GM12878 (cell line): ENCODE data around the gene HENMT1. TPM values are rescaled to one million over a fixed set of nuclear protein-coding genes. Genes with fewer than 3 reads are reported as not detected.

ENCODE experiments used
- ATAC-seq: fragments of 200-7000 bp; cut with Tn5 transposase; 3 replicates; pipeline ENCODE4 v1.9.1; 2020; ENCODE audit warnings: mild to moderate bottlenecking, moderate library complexity
- BruUV-seq: library from RNA; stranded (reverse); fragments of 400-500 nt; replicated peaks from 2 replicates; lab custom pipeline; 2021; lab: Mats Ljungman, UMichigan
- CTCF ChIA-PET: fragments of 300-600 bp; sonication (Branson Sonifier 250); formaldehyde crosslinking; extraction: SDS; loops from one replicate; lab custom pipeline; 2021; ENCODE audit warnings: inconsistent platforms; lab: Yijun Ruan, JAX
- POLR2A ChIA-PET: fragments of 350-600 bp; formaldehyde crosslinking; extraction: SDS; loops from one replicate; lab custom pipeline; 2021; ENCODE audit warnings: inconsistent platforms; lab: Charles Lee
- RAD21 ChIA-PET: fragments of 300-600 bp; sonication (Branson Sonifier 250); formaldehyde crosslinking; loops from one replicate; lab custom pipeline; 2023; ENCODE audit warnings: antibody characterized with exemption; ENCODE audit not compliant: unreplicated experiment; lab: Charles Lee
- SMC1A ChIA-PET: fragments of 300-600 bp; sonication (Branson Sonifier 250); formaldehyde crosslinking; loops from one replicate; lab custom pipeline; 2023; ENCODE audit not compliant: unreplicated experiment, uncharacterized antibody; lab: Charles Lee
- DNase-seq: peaks from one replicate; pipeline ENCODE4 v3.0.0-alpha.2; 2011; ENCODE audit warnings: low read depth, low spot score
- FAIRE-seq: peaks from 3 replicates; lab custom pipeline; 2011; peaks lifted over from hg19 to GRCh38; lab: Jason Lieb, UNC
- H2AFZ ChIP-seq: 2 replicates; pipeline ENCODE4 v1.6.0; 2011; ENCODE audit warnings: low read depth, low read length, control low read depth; ENCODE audit not compliant: control insufficient read depth
- H3K27ac ChIP-seq: 2 replicates; pipeline ENCODE4 v1.5.1; 2011; ENCODE audit warnings: control low read depth; ENCODE audit not compliant: control insufficient read depth, insufficient read depth
- H3K27me3 ChIP-seq, 2 experiments: replicated peaks in 1 of 2; 2 replicates each; pipeline versions ENCODE4 v1.6.0 to v1.6.1; 2011; ENCODE audit warnings: low read length in 1 of 2; ENCODE audit not compliant: control insufficient read depth in 2 of 2, insufficient read depth in 2 of 2
- H3K36me3 ChIP-seq, 2 experiments: 2 replicates each; pipeline ENCODE4 v1.5.1; 2011; ENCODE audit warnings: low read length in 1 of 2; ENCODE audit not compliant: control insufficient read depth in 2 of 2, insufficient read depth in 2 of 2
- H3K4me1 ChIP-seq: 2 replicates; pipeline ENCODE4 v1.6.1; 2011; ENCODE audit warnings: mild to moderate bottlenecking, low read length, moderate library complexity, mixed read lengths; ENCODE audit not compliant: control insufficient read depth, insufficient read depth
- H3K4me2 ChIP-seq: 2 replicates; pipeline ENCODE4 v1.6.0; 2011; ENCODE audit warnings: control low read depth; ENCODE audit not compliant: control insufficient read depth, insufficient read depth
- H3K4me3 ChIP-seq: fragments of 200-600 bp; sonication (generic); 2 replicates; pipeline ENCODE4 v1.5.1; 2016
- H3K79me2 ChIP-seq: 2 replicates; pipeline ENCODE4 v1.6.0; 2011; ENCODE audit warnings: low read length; ENCODE audit not compliant: control insufficient read depth, insufficient read depth
- H3K9ac ChIP-seq: 2 replicates; pipeline ENCODE4 v1.8.0; 2011; ENCODE audit warnings: low read length, control low read depth, mixed read lengths; ENCODE audit not compliant: control insufficient read depth, insufficient read depth
- H3K9me3 ChIP-seq: replicated peaks from 3 replicates; pipeline ENCODE4 v1.5.1; 2011; ENCODE audit warnings: mild to moderate bottlenecking, low read length; ENCODE audit not compliant: control insufficient read depth, insufficient read depth
- H4K20me1 ChIP-seq: 2 replicates; pipeline ENCODE4 v1.6.0; 2011; ENCODE audit not compliant: control insufficient read depth, insufficient read depth
- CHD2 ChIP-seq: IDR thresholded peaks from 2 replicates; pipeline ENCODE4 v1.6.1; 2011; ENCODE audit warnings: low read depth, low read length, improper control_type of control experiment, borderline replicate concordance
- IKZF2 ChIP-seq, 2 experiments: fragments of 450-650 bp; IDR thresholded peaks; 2 replicates each; pipeline ENCODE4 v1.6.1; 2017; ENCODE audit warnings: mild to moderate bottlenecking in 2 of 2, moderate library complexity in 2 of 2
- NR2C1 ChIP-seq: fragments of 450-650 bp; IDR thresholded peaks from 2 replicates; pipeline ENCODE4 v1.6.1; 2017; ENCODE audit warnings: antibody characterized with exemption, mild to moderate bottlenecking, moderate library complexity
- POLR2A ChIP-seq: IDR thresholded peaks from 2 replicates; pipeline ENCODE4 v1.6.1; 2011; ENCODE audit warnings: low read depth, mild to moderate bottlenecking, low read length
- POLR2AphosphoS5 ChIP-seq: IDR thresholded peaks from 2 replicates; pipeline ENCODE4 v1.6.1; 2011; ENCODE audit warnings: mild to moderate bottlenecking, low read length, inconsistent platforms
- SIX5 ChIP-seq: IDR thresholded peaks from 2 replicates; pipeline ENCODE4 v1.6.1; 2011; ENCODE audit warnings: mild to moderate bottlenecking, low read depth, low read length, moderate library complexity; ENCODE audit not compliant: severe bottlenecking
- SMAD5 ChIP-seq: IDR thresholded peaks from 2 replicates; pipeline ENCODE4 v1.6.1; 2016; ENCODE audit warnings: antibody characterized with exemption, low read depth
- SUZ12 ChIP-seq: fragments of 200-600 bp; sonication (generic); IDR thresholded peaks from one replicate; pipeline ENCODE4 v1.6.1; 2018; ENCODE audit warnings: antibody characterized with exemption, mild to moderate bottlenecking; ENCODE audit not compliant: unreplicated experiment
- USF2 ChIP-seq: IDR thresholded peaks from 2 replicates; pipeline ENCODE4 v1.6.1; 2011; ENCODE audit warnings: low read depth, low read length, improper control_type of control experiment, borderline replicate concordance
- WGBS: methylation state at CpG from one replicate; pipeline ENCODE4 v1.1.6; 2016; ENCODE audit warnings: low lambda C conversion rate; ENCODE audit not compliant: insufficient replicate concordance, insufficient coverage; ENCODE audit errors: missing lambda C conversion rate; 5-methylcytosine and 5-hydroxymethylcytosine counted together
- in situ Hi-C: fragments of 300-500 bp; cut with MboI; formaldehyde crosslinking; loops from 9 replicates; pipeline ENCODE4 v1.14.3; 2018; ENCODE audit warnings: mixed read lengths
- intact Hi-C: fragments of 100-400 bp; cut with micrococcal nuclease; formaldehyde crosslinking; loops from one replicate; pipeline ENCODE4 v1.14.2; 2022; ENCODE audit not compliant: unreplicated experiment
- polyA plus RNA-seq, 11 experiments: library from polyadenylated mRNA; depleted of rRNA in 4 of 11; unstranded in 6 of 11; stranded (reverse) in 5 of 11; fragments of >200 nt; fragmentation: Nextera tagmentation in 4 of 11; fragmentation: Illumina TruSeq in 1 of 11; extraction: Ambion mirVana in 4 of 11; extraction: Trizol in 1 of 11; gene quantifications; 1 replicate in 1 of 11; 2 replicates in 10 of 11; pipeline versions ENCODE4 v1.2.1 to v1.2.3, GENCODE V29; 2011 to 2016; ENCODE audit warnings: inconsistent platforms in 2 of 11, missing spikeins in 2 of 11, low read depth in 1 of 11
- total RNA-seq, 4 experiments: library from RNA; depleted of rRNA in 3 of 4; stranded (reverse); fragments of >200 nt in 3 of 4; fragmentation: Illumina TruSeq in 1 of 4; extraction: Trizol in 1 of 4; gene quantifications; 2 replicates each; pipeline versions ENCODE4 v1.2.1 to v1.2.3, GENCODE V29; 2013 to 2021

HENMT1 gene
- total and polyA plus RNA-seq, 10 of the 15 experiments (the other 5 are each of a cell fraction or from before 2014, with no cell fraction given): 4.4 to 15.6 (median 10.4) TPM

GRCh38 chr1:108706643-108707042 lies 45.8 kb upstream of the HENMT1 start:
- no peaks in the 10 kb centered on the region for H3K9me3 ChIP-seq
- ChIA-PET SMC1A (no interaction called here), RAD21 (no interaction called here), CTCF (interaction anchor here (3.2 kb wide), 1 partner anchor 14 kb away, joined by 10 read pairs; the partner anchor contains the start of gene PRPF38B), POLR2A (no interaction called here)
- intact Hi-C loops: loop anchor here (5.0 kb wide), 1 partner anchor 194 kb away; no protein-coding TSS in a partner anchor
- no peak overlapping the region for H2AFZ ChIP-seq
- TF ChIP-seq NR2C1 (no peak), SUZ12 (no peak), SMAD5 (no peak), USF2 (no peak), IKZF2 (IDR thresholded peaks at IDR 0.05) (no peak), CHD2 (no peak)
- ATAC-seq (no peak), FAIRE-seq (no peak), DNase-seq (no peak)
- no peak overlapping the region for H3K27ac ChIP-seq
- 78% methylated on average over 3 of the region's 3 CpGs for WGBS
- no peaks in the 10 kb centered on the region for H3K79me2 ChIP-seq
- H3K9ac ChIP-seq: no peak overlapping the region
- H3K36me3 ChIP-seq: no peaks in the 10 kb centered on the region; a peak in 1 of 4 replicates
- no peaks in the 10 kb centered on the region for H3K27me3 ChIP-seq
- BruUV-seq: no TSS peak
- H3K4me2 ChIP-seq: no peak overlapping the region
- in situ Hi-C loops: no loop called here
- H4K20me1 ChIP-seq: no peaks in the 10 kb centered on the region
- H3K4me3 ChIP-seq: no peak overlapping the region
- peaks cover 8% of the 10 kb centered on the region; the same call in 1 of the 2 replicates for H3K4me1 ChIP-seq

- POLR2A ChIA-PET: interaction anchor here (1.8 kb wide), 1 partner anchor 12 kb away, joined by 7 read pairs; the partner anchor contains the start of gene PRPF38B
- Histone ChIP-seq H3K9ac (no peak overlapping the region), H4K20me1 (no peaks in the 10 kb centered on the region), H2AFZ (no peak overlapping the region), H3K4me2 (no peak overlapping the region), H3K27ac (no peak overlapping the region), H3K27me3 (no peaks in the 10 kb centered on the region), H3K79me2 (no peaks in the 10 kb centered on the region), H3K4me3 (no peak overlapping the region)
- DNase-seq: no peak
- in situ Hi-C loops: no loop called here
- 72% methylated on average over 2 of the region's 2 CpGs for WGBS
- TF ChIP-seq POLR2AphosphoS5 (0 out of 2 replicates have a peak, but pooled peaks have one; percentile 0), POLR2A (no peak), SIX5 (no peak)
- TF ChIP-seq, all 136 proteins: peak for 1
- SMC1A ChIA-PET: no interaction called here
- CTCF ChIA-PET: interaction anchor here (1.1 to 3.5 kb wide), 2 partner anchors 9 to 12 kb away, joined by 3 to 11 read pairs; partner anchors contain the start of gene PRPF38B
- Histone ChIP-seq H3K36me3 (peaks cover 2 to 15% of the 10 kb centered on the region in 2 experiments; a peak in 3 of 4 replicates), H3K4me1 (peaks cover 8% of the 10 kb centered on the region; the same call in 1 of the 2 replicates), H3K9me3 (no peaks in the 10 kb centered on the region)
- no peak for ATAC-seq
- BruUV-seq: no TSS peak
- intact Hi-C loops: no loop called here
- no peak for FAIRE-seq
- RAD21 ChIA-PET: no interaction called here
Measured at GRCh38 chr1:108704496-108704895, 43.6 kb upstream of the HENMT1 start.
